Thyroid gland (tissue), 4 donors: ENCODE results near the gene ZNF142.

Source experiments
- POLR2A ChIP-seq, 2 donors: fragments of 450-650 bp; IDR thresholded peaks; one replicate each; pipeline ENCODE4 v1.6.1; 2017; ENCODE audit warnings: antibody characterized with exemption in 2 of 2, mild to moderate bottlenecking in 2 of 2, moderate library complexity in 1 of 2
- TF ChIP-seq, protein P1 (sequence below), 6 experiments: fragments of 200-600 bp in 3 of 6; fragments of 450-650 bp in 3 of 6; sonication (generic) in 3 of 6; IDR thresholded peaks; one replicate each; pipeline ENCODE4 v1.5.1; 2016 to 2019; ENCODE audit warnings: antibody characterized with exemption in 6 of 6, mild to moderate bottlenecking in 2 of 6, inconsistent platforms in 1 of 6, moderate library complexity in 1 of 6

DNA sequence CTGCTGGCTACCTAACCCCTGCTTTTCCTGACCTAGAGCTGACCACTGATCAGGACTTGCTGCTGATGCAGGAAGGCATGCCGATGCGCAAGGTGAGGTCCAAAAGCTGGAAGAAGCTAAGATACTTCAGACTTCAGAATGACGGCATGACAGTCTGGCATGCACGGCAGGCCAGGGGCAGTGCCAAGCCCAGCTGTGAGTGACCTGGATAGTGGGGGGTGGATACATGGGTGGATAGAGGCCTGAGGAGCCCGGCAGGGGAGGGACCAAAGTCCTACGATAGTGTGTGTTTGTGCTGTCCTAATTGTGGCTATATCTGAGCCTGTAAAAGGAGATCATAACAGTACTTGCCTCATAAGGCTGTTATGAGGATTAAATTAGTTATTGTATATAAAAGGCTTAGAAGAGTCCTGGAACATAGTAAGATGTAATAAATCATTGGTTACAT is 43.5 kb downstream of the ZNF142 start:
- no peak for TF ChIP-seq POLR2A (IDR thresholded peaks at IDR 0.05)
- TF ChIP-seq, protein P1, sequence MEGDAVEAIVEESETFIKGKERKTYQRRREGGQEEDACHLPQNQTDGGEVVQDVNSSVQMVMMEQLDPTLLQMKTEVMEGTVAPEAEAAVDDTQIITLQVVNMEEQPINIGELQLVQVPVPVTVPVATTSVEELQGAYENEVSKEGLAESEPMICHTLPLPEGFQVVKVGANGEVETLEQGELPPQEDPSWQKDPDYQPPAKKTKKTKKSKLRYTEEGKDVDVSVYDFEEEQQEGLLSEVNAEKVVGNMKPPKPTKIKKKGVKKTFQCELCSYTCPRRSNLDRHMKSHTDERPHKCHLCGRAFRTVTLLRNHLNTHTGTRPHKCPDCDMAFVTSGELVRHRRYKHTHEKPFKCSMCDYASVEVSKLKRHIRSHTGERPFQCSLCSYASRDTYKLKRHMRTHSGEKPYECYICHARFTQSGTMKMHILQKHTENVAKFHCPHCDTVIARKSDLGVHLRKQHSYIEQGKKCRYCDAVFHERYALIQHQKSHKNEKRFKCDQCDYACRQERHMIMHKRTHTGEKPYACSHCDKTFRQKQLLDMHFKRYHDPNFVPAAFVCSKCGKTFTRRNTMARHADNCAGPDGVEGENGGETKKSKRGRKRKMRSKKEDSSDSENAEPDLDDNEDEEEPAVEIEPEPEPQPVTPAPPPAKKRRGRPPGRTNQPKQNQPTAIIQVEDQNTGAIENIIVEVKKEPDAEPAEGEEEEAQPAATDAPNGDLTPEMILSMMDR (IDR thresholded peaks at IDR 0.05), result no peak
